Retina (tissue), 1 donor: ENCODE data around the gene ALOX5AP.

Source experiments
- DNase-seq: peaks from one replicate; pipeline ENCODE4 v3.0.0-alpha.2; 2016

ALOX5AP gene

GRCh38 chr13:30800107-30800506 is 64.8 kb downstream of the ALOX5AP start:
- no peak for DNase-seq

- no peak for DNase-seq
Observed at GRCh38 chr13:30802501-30802900, 67.2 kb downstream of the ALOX5AP start.

DNA sequence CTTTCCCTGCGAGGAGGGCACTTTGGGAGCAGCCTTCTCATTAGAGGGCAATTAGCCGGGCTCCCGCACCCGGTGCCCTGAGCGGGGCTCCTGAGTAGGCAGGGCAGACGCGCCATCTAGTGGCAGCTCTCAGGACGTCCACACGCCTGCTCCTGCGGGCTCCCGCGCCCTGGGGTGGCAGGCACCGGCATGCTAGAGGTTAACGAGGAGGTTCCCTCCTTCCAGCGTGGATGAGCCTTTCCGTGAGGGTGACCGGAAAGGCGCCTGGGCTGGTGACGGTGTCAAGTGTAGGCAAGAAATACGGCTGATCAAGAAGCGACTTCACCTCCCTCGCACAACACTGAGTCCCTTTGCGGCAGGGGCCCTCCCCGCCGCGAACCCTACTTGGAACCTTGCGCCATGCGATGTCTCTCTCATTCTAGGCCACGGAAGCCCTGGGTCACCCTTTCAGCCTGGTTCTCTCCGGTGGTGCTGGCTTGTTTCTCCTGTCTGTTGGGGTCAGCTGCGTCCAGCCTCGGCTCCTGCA is 67.7 kb downstream of the ALOX5AP start:
- DNase-seq = peak; percentile 92

DNA sequence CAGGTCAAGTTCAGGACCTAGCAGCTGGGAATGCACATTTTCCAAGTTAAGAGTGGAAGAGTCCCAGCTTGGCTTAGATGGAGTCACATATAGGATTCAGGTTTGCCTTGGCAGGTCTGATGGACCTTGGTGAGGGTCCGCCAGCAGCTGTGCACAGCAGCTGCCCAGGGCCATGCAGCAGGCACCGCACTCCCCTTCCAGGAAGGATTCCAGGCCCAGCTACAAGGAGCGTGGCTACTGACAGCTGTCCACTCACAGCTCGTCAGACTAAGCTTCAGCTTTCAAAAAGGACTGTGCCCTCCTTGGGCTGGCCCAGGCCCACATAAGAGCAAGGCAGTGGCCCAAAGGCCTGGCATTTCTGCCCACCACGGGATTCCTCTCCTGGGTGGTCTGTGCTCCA is 68.4 kb downstream of the ALOX5AP start:
- DNase-seq = no peak

DNA sequence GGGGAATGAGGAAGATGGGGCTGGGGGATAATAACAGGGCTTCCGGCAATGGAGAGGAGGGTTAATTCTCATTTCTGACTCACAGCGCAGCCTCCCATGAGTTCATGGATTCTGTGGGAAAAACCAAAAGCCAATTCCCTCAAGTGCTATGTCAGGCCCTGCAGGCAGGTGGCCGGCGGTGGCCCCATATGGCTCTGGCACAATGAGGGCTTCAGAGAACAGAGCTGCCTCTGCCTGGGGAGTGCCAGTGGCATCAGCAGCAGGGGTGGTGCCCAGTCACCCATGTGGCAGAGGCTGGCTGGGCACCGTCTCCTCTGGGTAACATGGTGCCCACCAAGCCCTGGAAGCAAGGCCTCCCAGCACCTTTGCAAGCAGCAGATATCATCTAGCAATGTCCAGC is 69.1 kb downstream of the ALOX5AP start:
- no peak for DNase-seq

DNA sequence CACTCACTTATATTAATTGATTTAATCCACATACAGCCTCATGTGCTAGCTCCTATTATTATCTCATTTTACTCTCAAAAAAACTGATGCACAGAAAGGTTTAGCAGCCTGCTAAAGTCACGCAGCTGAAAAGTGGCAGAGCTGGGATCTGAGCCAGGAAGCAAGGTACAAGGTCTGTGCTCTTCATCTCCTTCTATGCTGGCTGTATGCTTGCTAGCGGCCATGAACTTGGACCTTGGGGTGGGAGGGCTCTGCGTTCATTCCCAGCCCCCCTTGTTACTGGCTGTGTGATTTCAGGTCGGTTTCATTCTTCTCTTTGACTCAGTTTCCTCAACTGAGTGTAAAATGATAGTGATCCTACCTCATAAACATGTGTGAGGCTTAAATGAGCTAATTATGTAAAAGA is 69.8 kb downstream of the ALOX5AP start:
- no peak for DNase-seq

GRCh38 chr13:30805603-30806011 is 70.3 kb downstream of the ALOX5AP start:
- peak; percentile 39 for DNase-seq

- no peak for DNase-seq
Observed at GRCh38 chr13:30806784-30807183, 71.4 kb downstream of the ALOX5AP start.

DNA sequence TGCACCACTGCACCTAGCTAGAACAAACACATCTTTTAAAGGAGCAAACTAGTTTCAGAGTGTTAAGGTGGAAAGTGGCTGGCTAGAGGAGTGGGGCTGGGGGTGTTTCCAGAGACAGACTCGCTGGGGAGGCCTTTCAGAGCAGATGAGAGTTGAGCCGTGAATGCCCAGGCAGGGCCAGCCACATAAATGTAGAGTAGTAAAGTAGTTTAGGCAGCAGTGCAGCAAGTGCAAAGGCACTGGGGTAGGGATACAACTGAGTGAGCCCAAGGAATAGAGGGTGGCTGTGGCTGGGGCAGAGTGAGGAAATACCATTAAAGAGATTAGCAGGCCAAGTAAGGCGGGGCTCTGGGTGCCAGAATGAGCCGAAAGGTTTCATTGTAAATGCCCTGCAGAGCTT is 72.0 kb downstream of the ALOX5AP start:
- no peak for DNase-seq

- no peak for DNase-seq
Observed at GRCh38 chr13:30808600-30808999, 73.3 kb downstream of the ALOX5AP start.

GRCh38 chr13:30809787-30810186 is 74.4 kb downstream of the ALOX5AP start:
- no peak for DNase-seq

DNA sequence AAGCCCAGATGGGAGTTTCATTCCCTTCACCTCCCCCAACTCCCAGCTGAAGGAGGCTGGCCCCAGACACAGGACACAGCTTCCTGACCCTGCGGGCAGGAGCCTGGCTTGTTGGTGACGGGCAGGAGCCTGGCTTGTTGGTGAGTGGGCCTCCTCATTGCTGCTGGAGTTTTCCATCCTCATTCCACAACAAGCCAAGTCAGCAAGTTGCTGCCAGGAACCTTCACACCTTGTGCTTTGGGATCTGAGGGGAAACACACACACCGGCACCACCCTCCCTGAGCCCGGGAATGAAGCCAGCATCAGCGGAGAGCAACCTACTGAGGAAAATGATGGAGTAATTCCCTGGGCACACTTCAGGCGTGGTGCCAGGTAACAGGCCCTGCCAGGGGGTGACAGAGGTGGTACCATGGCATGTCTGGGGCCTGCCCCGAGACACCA is 74.9 kb downstream of the ALOX5AP start:
- DNase-seq = no peak

DNA sequence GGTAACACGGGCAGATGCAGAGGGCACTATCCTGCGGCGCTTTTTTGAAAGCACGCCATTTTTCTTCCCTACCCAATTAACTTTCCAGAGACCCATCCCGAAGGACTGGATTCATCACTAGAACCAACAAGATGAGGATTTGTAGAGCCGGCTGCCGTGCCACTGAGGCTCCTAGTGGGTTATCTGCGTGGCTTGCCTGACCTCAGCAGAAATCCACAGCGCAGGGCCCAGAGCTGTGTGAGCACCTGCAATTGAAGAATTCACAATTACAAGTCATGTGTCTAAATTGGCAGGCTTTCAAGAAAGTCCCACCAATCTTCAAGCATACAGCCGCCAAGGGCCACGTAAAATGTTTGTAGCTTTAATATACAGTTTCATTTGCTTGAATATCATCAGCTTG is 75.5 kb downstream of the ALOX5AP start:
- no peak for DNase-seq
